GM10266 (cell line): ENCODE data around the gene ACD.

Experiments used
- DNase-seq: peaks from one replicate; pipeline ENCODE4 v3.0.0; 2012; ENCODE audit errors: extremely low spot score
- TF ChIP-seq, protein P1 (sequence below): IDR thresholded peaks from 2 replicates; pipeline ENCODE4 v1.5.1; 2012; ENCODE audit warnings: mild to moderate bottlenecking, low read depth; ENCODE audit not compliant: control insufficient read depth, insufficient read depth; ENCODE audit errors: missing control alignments

The ACD gene

DNA sequence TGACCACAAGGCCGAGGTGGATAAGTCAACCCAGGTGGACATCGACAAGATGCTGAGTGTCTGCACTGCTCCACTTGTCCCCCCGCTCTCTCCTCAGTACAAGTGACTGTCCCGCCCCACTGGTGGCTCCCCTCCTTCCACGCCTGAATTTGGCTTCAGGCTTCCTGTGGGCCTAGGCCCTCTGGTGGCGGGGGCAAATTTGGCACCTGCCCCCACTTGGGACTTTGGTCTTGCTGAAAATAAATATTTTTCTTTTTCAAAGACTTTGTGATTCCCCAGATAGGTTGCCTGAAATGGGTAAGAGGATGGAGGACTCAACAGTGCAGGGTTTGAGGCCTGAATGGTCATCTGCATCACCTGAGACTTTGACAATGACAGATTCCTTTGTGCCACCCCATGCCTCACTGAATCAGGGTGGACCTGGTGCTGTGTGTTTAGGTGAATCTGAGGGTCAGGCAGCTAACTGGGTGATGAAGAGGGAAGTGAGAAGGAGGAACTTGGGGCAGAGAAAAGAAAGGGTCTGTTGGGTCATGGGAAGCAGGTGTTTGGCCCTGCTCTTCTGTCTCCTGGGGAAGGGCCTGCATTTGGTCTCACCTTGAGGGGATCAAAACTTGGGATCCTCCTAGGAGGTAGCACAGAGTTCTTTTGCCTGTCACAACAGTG is 8.6 kb upstream of the ACD start:
- DNase-seq, result peak; percentile 28
- TF ChIP-seq, protein P1, sequence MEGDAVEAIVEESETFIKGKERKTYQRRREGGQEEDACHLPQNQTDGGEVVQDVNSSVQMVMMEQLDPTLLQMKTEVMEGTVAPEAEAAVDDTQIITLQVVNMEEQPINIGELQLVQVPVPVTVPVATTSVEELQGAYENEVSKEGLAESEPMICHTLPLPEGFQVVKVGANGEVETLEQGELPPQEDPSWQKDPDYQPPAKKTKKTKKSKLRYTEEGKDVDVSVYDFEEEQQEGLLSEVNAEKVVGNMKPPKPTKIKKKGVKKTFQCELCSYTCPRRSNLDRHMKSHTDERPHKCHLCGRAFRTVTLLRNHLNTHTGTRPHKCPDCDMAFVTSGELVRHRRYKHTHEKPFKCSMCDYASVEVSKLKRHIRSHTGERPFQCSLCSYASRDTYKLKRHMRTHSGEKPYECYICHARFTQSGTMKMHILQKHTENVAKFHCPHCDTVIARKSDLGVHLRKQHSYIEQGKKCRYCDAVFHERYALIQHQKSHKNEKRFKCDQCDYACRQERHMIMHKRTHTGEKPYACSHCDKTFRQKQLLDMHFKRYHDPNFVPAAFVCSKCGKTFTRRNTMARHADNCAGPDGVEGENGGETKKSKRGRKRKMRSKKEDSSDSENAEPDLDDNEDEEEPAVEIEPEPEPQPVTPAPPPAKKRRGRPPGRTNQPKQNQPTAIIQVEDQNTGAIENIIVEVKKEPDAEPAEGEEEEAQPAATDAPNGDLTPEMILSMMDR, result peak; percentile 36

DNA sequence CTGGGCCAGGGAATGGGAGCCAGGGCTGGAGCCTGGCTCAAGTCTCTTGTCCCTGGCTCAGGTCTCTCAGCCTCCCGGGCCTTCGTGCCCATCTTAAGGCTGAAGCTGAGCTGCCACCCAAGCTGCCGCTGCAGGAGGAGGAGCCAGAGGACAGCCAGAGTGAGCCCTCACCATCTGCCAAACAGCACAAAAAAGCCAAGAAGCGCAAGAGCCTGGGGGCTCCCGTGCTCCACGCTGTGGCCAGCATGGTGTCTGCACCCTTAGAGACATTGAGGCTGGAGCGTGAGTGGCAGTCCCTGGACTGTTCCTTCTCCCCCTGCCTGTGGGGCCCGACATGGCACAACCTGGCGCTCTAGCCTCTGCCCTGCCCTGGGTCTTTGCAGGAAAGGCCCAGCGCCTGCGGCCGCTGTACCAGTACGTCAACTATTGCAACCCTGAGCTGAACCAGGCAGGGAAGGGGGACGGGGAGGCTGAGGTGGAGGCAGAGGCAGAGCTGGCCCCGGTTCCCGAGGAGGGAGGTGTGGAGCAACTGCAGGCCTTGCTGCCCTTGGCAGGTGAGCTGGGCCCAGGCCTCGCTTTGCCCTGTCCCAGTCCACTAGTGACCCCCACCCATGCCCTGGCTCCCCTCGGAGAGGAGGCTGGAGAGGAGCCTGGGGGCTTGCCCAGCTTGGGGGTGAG is 7.9 kb upstream of the ACD start:
- peak; percentile 94 for DNase-seq
- TF ChIP-seq, protein P1, result peak; percentile 90

DNA sequence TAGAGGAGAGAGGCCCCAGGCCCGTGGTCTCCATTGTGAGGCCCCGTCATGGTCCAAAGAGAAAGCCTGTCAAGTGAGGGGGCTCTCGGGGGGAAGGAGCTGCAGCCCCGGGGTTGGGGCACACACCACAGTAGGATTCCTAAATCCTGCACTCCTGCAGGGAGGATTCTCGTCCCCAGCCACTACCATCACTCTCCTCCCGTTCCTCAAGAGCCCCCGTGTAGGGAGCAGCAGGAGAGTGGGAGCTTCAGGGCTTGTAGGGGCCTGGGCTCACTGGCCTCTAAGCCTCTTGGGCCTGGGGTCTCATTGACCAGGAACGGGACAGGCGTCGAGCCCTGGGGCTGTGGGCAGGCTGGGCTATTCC is 7.4 kb upstream of the ACD start:
- DNase-seq, result peak; percentile 40
- TF ChIP-seq, protein P1, result no peak

DNA sequence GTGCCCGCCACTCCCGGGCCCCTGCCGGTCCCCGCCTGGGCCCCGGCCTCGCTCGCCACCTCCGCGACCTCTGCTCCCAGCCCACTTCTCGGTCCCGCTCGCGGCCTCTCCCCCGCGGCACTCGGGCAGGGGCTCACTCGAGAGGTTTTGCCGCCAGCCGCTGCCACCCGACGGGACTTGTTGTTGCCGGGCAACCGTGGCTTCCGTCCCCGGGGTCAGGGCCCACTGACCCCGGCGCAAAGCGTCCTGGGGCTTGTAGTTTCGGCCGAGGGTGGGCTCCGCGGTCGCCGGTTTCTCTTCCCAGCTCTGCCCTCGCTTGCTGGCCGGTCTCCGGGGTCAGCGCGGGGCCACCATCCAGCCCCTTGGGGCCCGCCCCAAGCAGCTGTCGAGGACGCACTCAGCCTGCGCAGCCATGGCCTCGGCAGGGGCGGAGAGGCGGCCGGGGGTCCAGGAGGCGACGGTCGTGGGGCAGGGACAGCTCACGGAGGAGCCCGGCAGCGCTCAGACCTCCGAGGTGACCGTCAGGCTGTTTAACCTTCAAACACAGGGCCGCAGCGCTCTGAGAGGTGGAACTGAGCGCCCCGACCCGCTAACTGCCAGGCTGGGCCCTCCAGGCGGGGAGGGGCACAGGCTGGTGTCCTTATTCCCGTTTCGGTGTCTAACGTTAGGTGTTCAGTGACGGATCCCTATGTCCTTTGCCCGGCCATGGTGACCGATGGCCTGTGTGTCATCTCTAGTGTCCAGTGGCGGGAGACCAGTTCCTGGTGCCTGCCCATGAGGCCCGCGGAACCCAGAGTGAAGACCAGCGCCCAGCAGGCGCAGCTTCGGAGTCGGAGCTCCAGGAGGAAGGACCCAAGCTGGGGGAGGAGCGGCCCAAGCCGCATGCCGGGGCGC is 6.7 kb upstream of the ACD start, which contains the start of the genes C16orf86 and ENKD1:
Gene C16orf86, plus strand, starts transcription at position 256 of the 894 bp plus-strand sequence. Its CDS starts 157 bp downstream, at position 413.
Gene ENKD1, minus strand, starts transcription at position 192 of the 894 bp plus-strand sequence. CDS start 308 bp downstream, outside the sequence.
- peak; percentile 96 for DNase-seq
- TF ChIP-seq, protein P1, result no peak

DNA sequence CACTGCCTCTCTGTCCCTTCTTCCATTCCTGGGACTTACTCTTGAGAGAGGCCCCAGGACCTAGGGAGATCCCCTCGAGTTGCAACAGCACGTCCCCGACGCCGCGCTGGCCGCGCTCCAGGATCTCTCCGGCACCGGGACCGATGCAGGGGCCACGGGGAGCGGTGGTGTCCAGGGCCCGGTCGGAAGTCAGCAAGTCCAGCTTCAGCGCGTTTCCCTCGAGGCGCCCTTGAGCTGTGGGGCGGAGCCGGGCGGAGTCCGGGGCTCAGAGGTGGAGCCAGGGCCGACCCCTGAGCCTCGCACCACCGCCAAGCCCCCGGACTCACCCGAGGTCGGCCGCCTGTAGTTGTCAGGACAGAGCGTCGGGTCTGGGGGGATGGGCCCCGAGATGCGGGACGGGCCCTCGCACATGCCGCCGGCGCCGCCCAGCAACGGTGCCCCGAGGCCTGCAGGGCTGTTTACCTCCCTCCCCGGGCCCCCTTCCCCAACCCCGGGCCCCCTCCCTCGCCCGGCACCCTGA is 6.0 kb upstream of the ACD start:
- peak; percentile 54 for DNase-seq
- TF ChIP-seq, protein P1, result no peak

DNA sequence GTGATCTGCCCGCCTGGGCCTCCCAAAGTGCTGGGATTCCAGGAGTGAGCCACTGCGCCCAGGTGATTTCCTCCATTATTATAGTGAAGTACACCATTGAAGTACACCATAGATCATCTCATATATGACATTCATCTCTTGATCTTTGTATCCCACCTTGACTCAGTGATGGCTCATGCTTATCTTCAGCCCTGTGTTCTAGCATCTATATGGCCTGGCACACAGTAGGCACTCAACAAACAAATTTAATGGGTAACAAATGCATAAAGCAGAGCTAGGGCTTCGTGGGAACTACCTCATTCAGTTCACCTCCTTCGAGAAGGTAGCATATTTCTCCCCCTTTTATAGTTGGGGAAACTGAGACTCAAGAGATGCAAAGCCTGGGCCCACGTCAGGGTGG is 5.5 kb upstream of the ACD start:
- DNase-seq, result no peak
- TF ChIP-seq, protein P1, result no peak
